HL-60 (cell line): ENCODE results near the gene DLG5.

Experiments
- DNase-seq, 2 experiments: peaks; one replicate each; pipeline ENCODE4 v3.0.0-alpha.2; 2010 to 2020; ENCODE audit warnings: low read depth in 1 of 2, low spot score in 1 of 2
- H3K27ac ChIP-seq: fragments of 250-450 bp; sonication (Bioruptor Pico); replicated peaks from 2 replicates; pipeline ENCODE4 v1.5.1; 2020; ENCODE audit warnings: mild to moderate bottlenecking, moderate library complexity
- H3K27me3 ChIP-seq: fragments of 250-450 bp; sonication (Bioruptor Pico); 2 replicates; pipeline ENCODE4 v1.5.1; 2021; ENCODE audit warnings: mild to moderate bottlenecking, moderate library complexity; ENCODE audit not compliant: insufficient read depth, poor library complexity, severe bottlenecking
- H3K4me3 ChIP-seq: replicated peaks from 2 replicates; pipeline ENCODE4 v1.5.1; 2011; ENCODE audit warnings: mild to moderate bottlenecking, control low read depth, low read length; ENCODE audit not compliant: insufficient read depth
- CTCF ChIP-seq: IDR thresholded peaks from one replicate; pipeline ENCODE4 v1.5.1; 2011; ENCODE audit warnings: low read length, control low read depth, inconsistent platforms; ENCODE audit not compliant: insufficient read depth
- GABPA ChIP-seq: IDR thresholded peaks from 2 replicates; pipeline ENCODE4 v1.6.1; 2012; ENCODE audit warnings: low read depth
- POLR2AphosphoS5 ChIP-seq: IDR thresholded peaks from 2 replicates; pipeline ENCODE4 v1.6.1; 2012; ENCODE audit warnings: low read depth
- REST ChIP-seq: IDR thresholded peaks from 2 replicates; pipeline ENCODE4 v1.6.1; 2012; ENCODE audit warnings: low read depth; ENCODE audit not compliant: insufficient replicate concordance
- SPI1 ChIP-seq: IDR thresholded peaks from 2 replicates; pipeline ENCODE4 v1.6.1; 2012; ENCODE audit warnings: low read depth, mild to moderate bottlenecking, borderline replicate concordance

DLG5 gene

GRCh38 chr10:77850620-77851231 lies 75.8 kb downstream of the DLG5 start:
- Histone ChIP-seq H3K27me3 (no peaks in the 10 kb centered on the region), H3K4me3 (no peak overlapping the region), H3K27ac (no peak overlapping the region)
- no peak for TF ChIP-seq GABPA
- TF ChIP-seq POLR2AphosphoS5: no peak
- no peak for TF ChIP-seq CTCF
- no peak for TF ChIP-seq REST
- TF ChIP-seq SPI1: no peak
- DNase-seq: no peak

- Histone ChIP-seq H3K27ac (no peak overlapping the region), H3K27me3 (no peaks in the 10 kb centered on the region), H3K4me3 (no peak overlapping the region)
- no peak for DNase-seq
- TF ChIP-seq REST (no peak), GABPA (no peak), POLR2AphosphoS5 (no peak), SPI1 (no peak), CTCF (no peak)
Measured at GRCh38 chr10:77849039-77849664, 77.4 kb downstream of the DLG5 start.

GRCh38 chr10:77846718-77847311 lies 79.7 kb downstream of the DLG5 start:
- peak in 1 of 2 experiments; percentile 57 for DNase-seq
- TF ChIP-seq REST (no peak), GABPA (no peak), CTCF (peak; percentile 96), SPI1 (no peak)
- no peak overlapping the region for H3K4me3 ChIP-seq
- no peaks in the 10 kb centered on the region for H3K27me3 ChIP-seq
- H3K27ac ChIP-seq: no peak overlapping the region
